ENCODE results near the gene TCERG1L. TPM values are rescaled to one million over a fixed set of nuclear protein-coding genes. Genes with fewer than 3 reads are reported as not detected.

TCERG1L gene
- total and polyA plus RNA-seq, 4 donors: 0.02 to 0.09 (median 0.08) TPM; not detected in 1

DNA sequence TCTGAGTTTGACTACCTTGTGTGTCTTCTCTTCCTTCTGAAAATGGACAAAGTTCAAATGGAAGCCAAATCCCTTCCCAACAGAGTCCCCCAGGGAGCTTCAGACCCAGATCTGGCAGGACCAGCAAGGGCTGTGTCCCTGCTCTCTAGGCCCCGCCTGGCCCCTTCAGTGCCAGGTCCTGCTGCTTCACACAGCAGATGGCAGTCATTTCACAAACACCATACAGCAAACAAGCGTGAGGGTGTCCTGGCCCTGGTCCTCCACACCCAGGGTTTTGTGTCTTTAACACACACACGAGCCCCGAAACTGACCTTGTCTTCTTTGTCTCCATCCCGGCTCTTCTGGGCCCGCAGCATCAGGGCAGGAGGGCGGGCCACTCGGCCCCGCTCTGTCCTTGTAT is 145.0 kb downstream of the TCERG1L start:
- no peak for ATAC-seq (ENCODE audit: insufficient read depth, low FRiP score)

DNA sequence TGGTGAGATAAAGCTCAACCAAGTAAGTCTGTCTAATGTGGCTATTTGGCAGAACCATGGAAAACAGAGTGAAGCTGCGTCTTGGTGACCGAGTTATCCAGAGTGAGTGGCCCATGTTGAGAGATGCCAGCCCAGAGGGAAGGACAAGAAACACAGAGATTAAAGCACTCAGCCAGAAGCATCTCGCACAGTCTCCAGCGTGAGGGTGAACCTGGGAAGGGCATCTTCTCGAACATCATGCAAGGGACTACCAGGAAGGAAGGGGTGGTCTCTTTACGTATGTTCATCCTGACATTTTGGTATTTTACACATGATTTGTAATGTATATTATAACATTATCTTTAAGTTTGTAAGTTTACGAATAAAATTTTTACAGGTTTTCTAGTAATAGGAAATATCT is 146.4 kb downstream of the TCERG1L start:
- ATAC-seq (ENCODE audit: insufficient read depth, low FRiP score) (no peak), DNase-seq (no peak)
- no peak overlapping the region for H3K4me3 ChIP-seq
- no peak overlapping the region for H3K9ac ChIP-seq (ENCODE audit: insufficient read depth in 1 of 2, low read length in 2 of 2)
- no peaks in the 10 kb centered on the region for H3K9me3 ChIP-seq (ENCODE audit: control insufficient read depth in 4 of 4, insufficient read depth in 3 of 4, low read length in 3 of 4)
- no peaks in the 10 kb centered on the region for H3K36me3 ChIP-seq (ENCODE audit: control insufficient read depth in 4 of 4, insufficient read depth in 4 of 4, low read length in 4 of 4)
- no peaks in the 10 kb centered on the region for H3K27me3 ChIP-seq (ENCODE audit: control insufficient read depth in 3 of 3, insufficient read depth in 3 of 3, low read length in 2 of 3)
- 75 to 81% methylated on average over 7 of the region's 7 CpGs for WGBS, 2 donors
- H3K4me1 ChIP-seq (ENCODE audit: control insufficient read depth in 5 of 5, insufficient read depth in 5 of 5, low read length in 5 of 5): peaks cover 0 to 4% (median 0%) of the 10 kb centered on the region in 5 donors
- no peak overlapping the region for H3K27ac ChIP-seq (ENCODE audit: low read depth in 1 of 2, low read length in 1 of 2)
- TF ChIP-seq, protein P1, sequence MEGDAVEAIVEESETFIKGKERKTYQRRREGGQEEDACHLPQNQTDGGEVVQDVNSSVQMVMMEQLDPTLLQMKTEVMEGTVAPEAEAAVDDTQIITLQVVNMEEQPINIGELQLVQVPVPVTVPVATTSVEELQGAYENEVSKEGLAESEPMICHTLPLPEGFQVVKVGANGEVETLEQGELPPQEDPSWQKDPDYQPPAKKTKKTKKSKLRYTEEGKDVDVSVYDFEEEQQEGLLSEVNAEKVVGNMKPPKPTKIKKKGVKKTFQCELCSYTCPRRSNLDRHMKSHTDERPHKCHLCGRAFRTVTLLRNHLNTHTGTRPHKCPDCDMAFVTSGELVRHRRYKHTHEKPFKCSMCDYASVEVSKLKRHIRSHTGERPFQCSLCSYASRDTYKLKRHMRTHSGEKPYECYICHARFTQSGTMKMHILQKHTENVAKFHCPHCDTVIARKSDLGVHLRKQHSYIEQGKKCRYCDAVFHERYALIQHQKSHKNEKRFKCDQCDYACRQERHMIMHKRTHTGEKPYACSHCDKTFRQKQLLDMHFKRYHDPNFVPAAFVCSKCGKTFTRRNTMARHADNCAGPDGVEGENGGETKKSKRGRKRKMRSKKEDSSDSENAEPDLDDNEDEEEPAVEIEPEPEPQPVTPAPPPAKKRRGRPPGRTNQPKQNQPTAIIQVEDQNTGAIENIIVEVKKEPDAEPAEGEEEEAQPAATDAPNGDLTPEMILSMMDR (IDR thresholded peaks at IDR 0.05; ENCODE audit: control extremely low read depth, extremely low read depth): no peak

More for the DNA sequence above, 145.0 kb downstream of the TCERG1L start:
- 89 to 92% methylated on average over 9 of the region's 9 CpGs for WGBS, 2 donors
- TF ChIP-seq, protein P1 (IDR thresholded peaks at IDR 0.05; ENCODE audit: control extremely low read depth, extremely low read depth): no peak
- Histone ChIP-seq H3K36me3 (ENCODE audit: control insufficient read depth in 4 of 4, insufficient read depth in 4 of 4, low read length in 4 of 4) (no peaks in the 10 kb centered on the region), H3K27ac (ENCODE audit: low read depth in 1 of 2, low read length in 1 of 2) (no peak overlapping the region), H3K4me3 (no peak overlapping the region), H3K27me3 (ENCODE audit: control insufficient read depth in 3 of 3, insufficient read depth in 3 of 3, low read length in 2 of 3) (no peaks in the 10 kb centered on the region), H3K9ac (ENCODE audit: insufficient read depth in 1 of 2, low read length in 2 of 2) (no peak overlapping the region), H3K4me1 (ENCODE audit: control insufficient read depth in 5 of 5, insufficient read depth in 5 of 5, low read length in 5 of 5) (peaks cover 0 to 4% (median 0%) of the 10 kb centered on the region in 5 donors), H3K9me3 (ENCODE audit: control insufficient read depth in 4 of 4, insufficient read depth in 3 of 4, low read length in 3 of 4) (no peaks in the 10 kb centered on the region)
- DNase-seq: no peak

DNA sequence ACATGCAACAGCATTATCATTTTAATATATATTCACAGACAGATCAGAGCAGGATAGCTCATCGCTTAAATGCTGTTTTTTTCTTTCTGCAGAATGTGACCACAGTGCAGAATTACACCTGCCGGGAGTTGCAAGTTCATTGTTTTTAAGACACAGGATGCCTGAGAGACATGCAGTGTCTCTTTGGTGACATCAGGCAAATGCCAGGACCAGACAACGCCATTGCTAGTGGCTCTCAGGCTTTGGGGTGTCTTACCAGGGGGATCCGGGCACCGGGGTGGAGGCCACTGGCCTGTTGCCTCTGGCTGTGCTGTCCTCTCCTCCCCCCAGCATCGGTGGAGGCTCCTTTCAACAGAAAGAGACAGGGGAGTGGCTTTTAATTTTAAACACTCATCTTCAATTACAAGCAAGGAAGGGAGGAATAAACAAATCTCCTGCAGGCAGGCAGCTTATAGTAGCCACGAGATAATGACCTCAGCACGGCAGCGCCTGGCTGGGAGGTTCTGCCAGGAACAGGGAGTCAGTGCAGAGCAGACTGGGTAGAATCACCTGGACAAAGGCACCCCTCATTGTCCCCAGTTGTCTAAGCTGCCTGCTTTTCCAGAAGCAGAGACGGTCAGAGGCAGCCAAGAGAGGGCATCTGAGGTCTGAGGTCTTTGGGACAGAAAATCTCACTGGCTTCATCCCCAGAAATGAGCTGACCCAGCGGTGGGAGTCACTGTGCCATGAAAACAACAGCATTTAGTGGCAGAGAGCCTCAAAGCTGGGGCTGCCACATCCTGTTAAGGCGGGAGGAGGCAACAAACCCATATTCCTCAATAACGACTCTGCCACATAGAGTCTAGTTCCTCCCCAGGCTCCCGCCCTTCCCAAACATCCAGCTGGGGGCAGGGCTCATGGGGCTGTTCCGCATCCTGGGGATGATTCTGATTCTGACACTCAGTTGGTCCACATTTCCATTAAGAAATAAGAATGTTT is 148.4 kb downstream of the TCERG1L start:
- ATAC-seq (ENCODE audit: insufficient read depth, low FRiP score) (no peak), DNase-seq (no peak)
- Histone ChIP-seq H3K9me3 (ENCODE audit: control insufficient read depth in 4 of 4, insufficient read depth in 3 of 4, low read length in 3 of 4) (no peaks in the 10 kb centered on the region), H3K36me3 (ENCODE audit: control insufficient read depth in 4 of 4, insufficient read depth in 4 of 4, low read length in 4 of 4) (no peaks in the 10 kb centered on the region), H3K27ac (ENCODE audit: low read depth in 1 of 2, low read length in 1 of 2) (no peak overlapping the region), H3K4me1 (ENCODE audit: control insufficient read depth in 5 of 5, insufficient read depth in 5 of 5, low read length in 5 of 5) (no peaks in the 10 kb centered on the region), H3K4me3 (no peak overlapping the region), H3K27me3 (ENCODE audit: control insufficient read depth in 3 of 3, insufficient read depth in 3 of 3, low read length in 2 of 3) (no peaks in the 10 kb centered on the region), H3K9ac (ENCODE audit: insufficient read depth in 1 of 2, low read length in 2 of 2) (no peak overlapping the region)
- TF ChIP-seq, protein P1 (IDR thresholded peaks at IDR 0.05; ENCODE audit: control extremely low read depth, extremely low read depth): no peak
- WGBS, 2 donors: 55 to 57% methylated on average over 15 of the region's 15 CpGs

Measured in lung (tissue), 12 donors.